GM19452 (cell line): Measurements from ENCODE around the gene PHLDB1.
"Not testable (repeated sequence)": the region's sequence is repeated elsewhere in the genome, so short reads cannot be mapped to it uniquely, and the experiment has no call there.

Experiments used
- ATAC-seq: cut with Tn5 transposase; IDR thresholded peaks from one replicate; pipeline ENCODE4 v1.9.1; 2021; ENCODE audit not compliant: unreplicated experiment

PHLDB1 gene

DNA sequence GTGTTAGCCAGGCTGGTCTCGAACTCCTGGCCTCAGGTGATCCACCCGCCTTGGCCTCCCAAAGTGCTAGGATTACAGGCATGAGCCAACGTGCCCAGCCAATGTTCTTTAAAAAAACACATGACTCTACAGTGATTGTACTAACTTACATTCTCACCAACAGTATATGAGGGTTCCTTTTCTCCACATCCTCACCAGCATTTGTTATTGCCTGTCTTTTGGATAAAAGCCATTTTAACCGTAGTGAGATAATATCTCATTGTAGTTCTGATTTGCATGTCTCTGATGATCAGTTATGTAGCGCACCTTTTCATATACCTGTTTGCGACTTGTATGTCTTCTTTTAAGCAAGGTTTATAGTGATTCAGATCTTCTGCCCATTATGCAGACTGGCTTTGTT lies 75.5 kb downstream of the PHLDB1 start:
- ATAC-seq, result not testable (repeated sequence)

DNA sequence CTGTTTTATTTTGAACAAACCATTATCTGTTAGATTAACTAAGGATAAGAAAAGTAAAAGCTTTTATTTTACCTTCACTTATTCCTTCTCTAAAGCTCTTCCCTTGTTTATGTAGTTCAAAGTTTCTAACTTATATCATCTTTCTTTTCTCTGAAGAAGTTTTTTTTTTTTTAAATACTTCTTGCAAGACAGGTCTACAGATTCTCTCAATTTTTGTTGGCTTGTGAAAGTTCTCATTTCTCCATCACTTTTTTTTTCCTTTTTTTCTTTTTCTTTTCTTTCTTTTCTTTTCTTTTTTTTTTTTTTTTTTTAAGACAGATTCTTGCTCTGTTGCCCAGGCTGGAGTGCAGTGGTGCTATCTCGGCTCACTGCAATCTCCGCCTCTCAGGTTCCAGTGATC lies 76.8 kb downstream of the PHLDB1 start:
- ATAC-seq, result no peak

GRCh38 chr11:118687906-118688305 lies 80.5 kb downstream of the PHLDB1 start:
- no peak for ATAC-seq

GRCh38 chr11:118688339-118688738 lies 80.9 kb downstream of the PHLDB1 start:
- ATAC-seq, result not testable (repeated sequence)

GRCh38 chr11:118688851-118689502 lies 81.6 kb downstream of the PHLDB1 start:
- ATAC-seq, result no peak

- no peak for ATAC-seq
Measured at GRCh38 chr11:118689503-118689851, 82.1 kb downstream of the PHLDB1 start.

DNA sequence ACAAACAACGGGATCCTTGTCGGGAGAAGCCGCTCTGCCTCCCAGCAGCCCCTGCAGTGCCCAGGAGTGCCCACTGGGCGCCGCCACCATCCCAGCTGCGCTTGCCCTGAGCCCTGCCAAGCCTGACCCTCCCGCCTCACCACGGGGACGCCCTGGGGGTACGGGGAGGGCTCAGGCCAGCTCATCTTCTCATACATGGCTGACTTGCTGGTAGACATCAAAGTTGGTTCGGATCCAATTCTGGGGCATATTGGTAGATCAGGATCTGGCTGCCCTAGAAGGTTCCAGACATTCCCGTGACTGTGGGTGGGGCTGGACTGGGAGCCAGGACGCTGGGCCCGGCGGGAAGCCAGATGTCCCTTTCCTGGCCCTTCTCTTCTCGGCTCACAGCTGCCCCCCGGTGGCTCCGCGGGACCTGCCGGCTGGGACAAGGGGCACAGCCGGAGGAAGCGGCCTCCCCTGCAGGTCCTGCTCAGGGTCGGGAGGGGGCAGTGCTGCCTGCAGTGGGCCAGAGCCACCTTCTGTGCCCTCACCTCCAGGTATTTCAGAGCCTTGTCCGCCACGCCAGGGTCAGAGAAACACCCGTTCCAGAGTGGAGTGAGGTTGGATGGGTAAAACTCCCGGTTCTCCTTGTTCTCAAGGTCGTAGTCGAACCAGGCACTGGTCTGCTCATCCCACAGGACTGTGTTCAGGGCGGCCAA lies 82.6 kb downstream of the PHLDB1 start:
- peak; percentile 83 for ATAC-seq

DNA sequence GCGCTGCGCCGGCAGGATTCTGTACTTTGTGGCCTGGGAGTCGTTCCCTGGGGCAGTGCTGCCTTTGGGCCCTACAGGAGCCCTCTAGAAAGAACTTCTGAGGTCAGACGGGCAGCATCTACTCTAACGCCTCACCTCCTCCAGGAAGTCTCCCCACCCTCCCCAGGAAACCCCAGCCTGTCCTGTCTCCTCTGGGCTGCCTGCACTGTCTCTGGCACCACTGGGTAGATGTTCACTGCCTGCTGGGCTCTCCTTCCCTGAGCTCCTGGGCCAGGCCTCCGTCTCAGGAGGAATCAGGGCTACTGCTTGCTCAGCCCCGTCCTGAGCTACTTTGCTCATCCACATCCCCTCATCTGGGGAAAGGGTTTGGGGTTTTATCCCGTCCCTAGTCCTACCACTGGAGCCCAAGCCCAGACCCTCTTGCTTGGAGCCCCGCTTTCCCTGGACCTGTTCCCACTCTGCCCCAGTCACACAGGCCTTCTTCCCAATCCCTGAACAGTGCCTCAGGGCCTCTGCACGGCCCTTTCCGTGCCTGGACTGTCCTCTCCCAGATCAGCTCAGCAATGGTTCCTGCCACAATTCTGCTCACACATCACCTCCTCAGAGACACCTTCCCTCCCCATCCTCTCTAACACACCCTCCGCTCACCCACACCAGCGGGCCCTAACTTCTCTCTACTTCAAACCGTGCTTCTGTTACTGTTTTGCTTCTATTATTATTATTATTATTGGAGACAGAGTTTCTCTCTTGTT lies 83.3 kb downstream of the PHLDB1 start:
- no peak for ATAC-seq

GRCh38 chr11:118691926-118692830 lies 84.8 kb downstream of the PHLDB1 start:
- no peak for ATAC-seq

- ATAC-seq, result no peak
Measured at GRCh38 chr11:118694185-118694584, 86.8 kb downstream of the PHLDB1 start.

DNA sequence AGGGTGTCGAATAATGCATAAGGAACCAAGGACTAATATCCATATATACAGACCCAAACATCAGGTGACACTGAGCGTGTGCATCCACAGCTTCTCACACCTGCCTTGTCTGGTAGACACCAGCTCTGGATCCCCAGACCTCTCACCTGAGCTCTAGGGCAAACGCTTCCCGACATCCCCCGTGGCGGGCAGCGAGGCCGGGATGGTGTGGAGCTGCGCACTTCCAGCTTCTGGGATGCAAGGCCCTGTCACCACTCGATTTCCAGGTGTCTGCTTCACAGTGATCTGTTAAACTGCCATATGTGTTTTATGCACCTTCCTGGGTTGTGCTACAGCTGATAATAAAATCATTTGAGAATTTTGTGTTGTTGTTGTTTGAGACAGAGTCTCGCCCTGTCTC lies 87.4 kb downstream of the PHLDB1 start:
- no peak for ATAC-seq

DNA sequence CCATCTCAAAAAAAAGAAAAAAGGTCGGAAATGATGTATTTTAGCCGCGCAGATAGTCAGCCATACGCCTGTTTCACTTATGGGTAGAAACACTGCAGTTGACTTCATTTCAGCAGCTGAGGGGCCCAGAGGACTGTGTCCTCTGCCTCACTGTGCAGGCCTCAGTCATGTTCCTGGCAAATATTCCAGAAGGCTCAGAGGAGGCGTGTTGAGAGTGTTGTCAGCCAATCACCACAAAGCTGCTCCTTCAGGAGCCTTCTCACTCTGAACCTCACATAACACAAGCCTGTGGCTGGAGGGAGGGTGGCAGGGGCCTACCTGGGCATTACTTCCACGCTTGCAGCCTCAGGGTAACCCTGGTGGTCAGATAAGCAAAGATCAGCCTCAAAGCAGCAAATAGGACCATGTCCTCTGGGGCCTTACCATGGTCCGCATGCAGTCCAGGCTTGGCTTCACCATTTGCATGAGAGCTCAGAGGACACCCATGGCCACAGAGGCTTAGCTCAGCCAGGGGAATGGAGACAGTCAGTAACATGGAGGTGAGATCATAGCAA lies 89.3 kb downstream of the PHLDB1 start:
- ATAC-seq, result no peak

DNA sequence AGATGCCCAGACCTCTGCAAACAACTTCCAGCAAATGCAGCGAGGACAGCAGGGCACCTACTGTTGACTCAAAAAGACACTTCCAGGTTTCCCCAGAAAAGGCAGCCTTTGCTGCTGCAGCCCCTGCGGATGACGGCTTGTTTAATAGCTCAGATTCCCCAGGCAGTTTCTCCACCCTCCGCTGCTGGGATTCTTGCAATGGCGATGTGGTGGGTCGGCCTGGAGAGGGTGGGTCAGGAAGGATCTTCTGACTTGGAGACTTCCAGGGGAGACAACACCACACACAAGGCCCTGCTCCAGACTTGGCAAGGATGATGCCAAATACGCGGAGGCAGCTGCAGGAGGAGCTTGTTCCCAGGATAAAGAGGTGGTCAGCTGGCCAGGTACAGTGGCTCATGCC lies 89.9 kb downstream of the PHLDB1 start:
- ATAC-seq, result no peak

DNA sequence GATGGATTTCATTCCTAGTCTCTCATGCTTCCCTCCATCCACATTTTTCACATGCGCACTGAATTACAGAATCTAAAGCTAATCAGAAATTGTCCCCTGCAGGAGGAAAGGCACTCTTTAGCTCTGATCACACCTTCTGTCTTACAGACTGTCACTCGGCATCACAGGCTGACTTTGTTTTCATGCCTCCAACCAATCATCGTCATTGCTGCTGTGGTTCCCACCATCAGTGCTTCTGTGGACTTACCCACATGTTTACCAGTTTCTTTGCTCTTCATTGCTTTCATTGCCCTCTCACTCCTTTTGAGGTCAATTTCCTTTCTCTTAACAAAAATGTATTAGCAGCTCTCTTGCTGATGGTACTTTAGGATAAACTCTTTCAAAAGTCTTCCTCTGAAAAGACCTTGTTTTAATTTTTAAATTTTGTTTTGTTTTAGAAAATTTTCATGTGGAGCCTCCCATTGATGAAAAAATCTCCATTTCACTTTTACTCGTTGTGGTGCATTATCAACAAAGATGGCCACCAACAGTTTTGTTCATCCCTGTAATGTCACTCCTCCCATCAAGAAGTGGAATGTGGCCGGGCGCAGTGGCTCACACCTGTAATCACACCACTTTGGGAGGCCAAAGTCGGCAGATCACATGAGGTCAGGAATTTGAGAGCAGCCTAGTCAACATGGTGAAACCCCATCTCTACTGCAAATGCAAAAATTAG lies 92.2 kb downstream of the PHLDB1 start:
- no peak for ATAC-seq

GRCh38 chr11:118703563-118704106 lies 96.2 kb downstream of the PHLDB1 start:
- ATAC-seq, result no peak

GRCh38 chr11:118705111-118705741 lies 97.8 kb downstream of the PHLDB1 start:
- ATAC-seq, result no peak

DNA sequence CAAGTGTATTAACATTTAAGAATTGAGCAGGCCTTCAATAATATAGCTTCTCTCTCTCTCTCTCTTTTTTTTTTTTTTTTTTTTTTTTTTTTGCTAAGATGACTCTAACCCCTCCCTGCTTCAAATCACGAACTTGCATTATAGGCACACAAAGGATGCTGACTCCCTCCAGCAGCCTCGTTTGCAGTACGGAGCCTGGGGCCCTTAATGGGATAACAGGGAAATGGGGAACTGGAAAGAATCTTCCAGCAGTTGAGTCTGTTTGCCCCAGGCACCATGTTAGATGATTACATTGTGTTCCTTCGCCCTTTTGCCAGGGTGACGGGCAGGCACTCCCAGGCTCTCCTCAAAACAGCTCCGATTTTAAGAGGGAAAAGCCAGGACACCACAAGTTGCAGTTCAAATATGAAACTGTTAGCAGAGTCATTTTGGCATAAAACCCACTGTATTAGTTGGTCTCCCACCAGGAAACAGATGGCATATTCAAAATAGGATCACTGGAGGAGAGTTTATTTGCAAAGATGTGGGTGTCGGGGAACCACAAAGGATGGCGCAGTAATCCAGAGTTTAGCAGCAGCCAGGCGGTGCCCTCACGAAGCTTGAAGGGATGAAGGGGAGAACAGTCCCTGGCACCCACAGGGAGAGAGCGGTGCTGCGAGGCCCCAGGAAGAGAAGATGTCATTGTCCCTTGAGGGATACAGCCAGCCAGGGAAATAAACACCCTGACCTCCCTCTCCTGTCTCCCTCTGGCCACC lies 98.6 kb downstream of the PHLDB1 start:
- no peak for ATAC-seq

DNA sequence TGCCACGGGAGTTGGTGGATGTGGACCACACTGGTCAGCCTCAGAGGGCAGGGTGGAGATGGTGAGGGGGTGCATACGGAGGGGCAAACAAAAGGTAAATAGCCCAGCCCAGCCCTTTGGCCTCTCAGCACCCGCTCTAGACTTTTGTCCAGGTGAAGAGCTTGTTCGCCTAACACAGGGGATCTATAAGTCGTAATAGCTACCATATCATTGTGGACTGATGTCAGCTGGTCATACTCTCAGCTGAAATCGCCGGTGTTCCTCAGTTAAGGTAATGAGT lies 99.1 kb downstream of the PHLDB1 start:
- ATAC-seq, result no peak
